NCI-H1092 (cell line): ENCODE results near the gene WNT1.

Source experiments
- DNase-seq: peaks from one replicate; lab custom pipeline; 2025; lab: John Stamatoyannopoulos, UW

WNT1 gene

GRCh38 chr12:49000346-49000745, 22.2 kb downstream of the WNT1 start:
- DNase-seq = no peak

- no peak for DNase-seq
These were observed 30.8 kb downstream of the WNT1 start for GRCh38 chr12:49008943-49009342.

GRCh38 chr12:49010092-49010668, 32.1 kb downstream of the WNT1 start:
- DNase-seq = no peak

- DNase-seq = no peak
These were observed 34.6 kb downstream of the WNT1 start for GRCh38 chr12:49012739-49013138.

- DNase-seq = no peak
These were observed 35.3 kb downstream of the WNT1 start for GRCh38 chr12:49013428-49013827.

GRCh38 chr12:49014547-49014946, 36.4 kb downstream of the WNT1 start:
- no peak for DNase-seq

- DNase-seq = no peak
These were observed 37.1 kb downstream of the WNT1 start for GRCh38 chr12:49015196-49015595.

GRCh38 chr12:49017891-49018260, 39.8 kb downstream of the WNT1 start:
- no peak for DNase-seq

GRCh38 chr12:49018261-49019119, 40.4 kb downstream of the WNT1 start, which contains the start of gene PRKAG1:
TSS of gene PRKAG1 (minus strand) at chr12:49018776. CDS start at chr12:49018740, 36 bp downstream.
- peak; percentile 88 for DNase-seq

GRCh38 chr12:49019120-49019430, 41.0 kb downstream of the WNT1 start:
- no peak for DNase-seq

GRCh38 chr12:49019443-49020324, 41.6 kb downstream of the WNT1 start:
- no peak for DNase-seq

GRCh38 chr12:49020441-49020840, 42.3 kb downstream of the WNT1 start:
- DNase-seq = no peak

GRCh38 chr12:49021292-49021915, 43.3 kb downstream of the WNT1 start:
- no peak for DNase-seq

GRCh38 chr12:49022558-49023178, 44.5 kb downstream of the WNT1 start:
- no peak for DNase-seq

- DNase-seq = no peak
These were observed 45.7 kb downstream of the WNT1 start for GRCh38 chr12:49023812-49024211.

GRCh38 chr12:49024543-49024942, 46.4 kb downstream of the WNT1 start:
- DNase-seq = no peak

- DNase-seq = no peak
These were observed 47.3 kb downstream of the WNT1 start for GRCh38 chr12:49025463-49025862.

GRCh38 chr12:49026101-49026500, 48.0 kb downstream of the WNT1 start:
- DNase-seq = no peak

- no peak for DNase-seq
These were observed 48.8 kb downstream of the WNT1 start for GRCh38 chr12:49026678-49027480.

GRCh38 chr12:49027846-49028555, 49.9 kb downstream of the WNT1 start:
- DNase-seq = no peak
